RWPE2 (cell line): ENCODE measurements around the gene VPS41.

Source experiments
- ATAC-seq: fragments of 200-7000 bp; cut with Tn5 transposase; 3 replicates; pipeline ENCODE4 v1.9.1; 2021; ENCODE audit warnings: low read depth
- DNase-seq: peaks from one replicate; pipeline ENCODE4 v3.0.0-alpha.2; 2020; ENCODE audit warnings: low spot score
- H3K27ac ChIP-seq: fragments of 450-650 bp; 2 replicates; pipeline ENCODE4 v1.5.1; 2017; ENCODE audit warnings: mild to moderate bottlenecking; ENCODE audit not compliant: poor library complexity, severe bottlenecking
- H3K27me3 ChIP-seq: fragments of 250-450 bp; sonication (Bioruptor Pico); 2 replicates; pipeline ENCODE4 v1.5.1; 2021; ENCODE audit warnings: mild to moderate bottlenecking, moderate library complexity; ENCODE audit not compliant: insufficient read depth, poor library complexity, severe bottlenecking
- H3K36me3 ChIP-seq: fragments of 250-450 bp; sonication (Bioruptor Pico); 2 replicates; pipeline ENCODE4 v1.5.1; 2020; ENCODE audit warnings: low read depth, mild to moderate bottlenecking, moderate library complexity
- H3K4me1 ChIP-seq: fragments of 250-450 bp; sonication (Bioruptor Pico); 2 replicates; pipeline ENCODE4 v1.5.1; 2021; ENCODE audit warnings: mild to moderate bottlenecking, moderate library complexity; ENCODE audit not compliant: insufficient read depth, poor library complexity, severe bottlenecking
- H3K4me3 ChIP-seq: fragments of 250-450 bp; sonication (Bioruptor Pico); 2 replicates; pipeline ENCODE4 v1.5.1; 2021; ENCODE audit warnings: mild to moderate bottlenecking, moderate library complexity; ENCODE audit not compliant: severe bottlenecking
- H3K9me3 ChIP-seq: fragments of 250-450 bp; sonication (Bioruptor Pico); 2 replicates; pipeline ENCODE4 v1.5.1; 2021; ENCODE audit warnings: mild to moderate bottlenecking, moderate library complexity; ENCODE audit not compliant: severe bottlenecking
- CTCF ChIP-seq: fragments of 450-650 bp; IDR thresholded peaks from one replicate; pipeline ENCODE4 v1.5.1; 2017; ENCODE audit warnings: mild to moderate bottlenecking, moderate library complexity; ENCODE audit not compliant: poor library complexity, severe bottlenecking

The VPS41 gene

DNA sequence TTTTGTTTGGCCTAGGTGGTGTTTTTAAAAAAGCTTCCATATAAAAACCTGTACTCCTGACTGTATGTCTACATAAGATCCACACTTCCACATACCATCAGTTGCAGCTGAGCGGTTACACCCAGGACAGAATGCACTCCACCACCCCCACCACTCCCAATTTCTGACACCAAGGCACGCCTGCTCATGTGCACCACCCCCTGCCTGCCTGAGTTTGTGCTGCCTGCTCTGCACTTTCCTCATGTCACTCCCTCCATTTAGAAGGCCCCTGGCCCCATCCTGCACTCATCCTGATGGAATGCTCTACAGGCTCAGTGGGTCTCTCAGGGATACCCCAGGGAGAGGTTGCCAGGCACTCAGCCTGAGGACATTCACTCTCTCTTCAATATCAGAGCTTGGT is 6.5 kb downstream of the VPS41 start:
- Histone ChIP-seq H3K27me3 (no peaks in the 10 kb centered on the region), H3K4me1 (no peaks in the 10 kb centered on the region), H3K4me3 (no peak overlapping the region), H3K9me3 (no peaks in the 10 kb centered on the region), H3K27ac (no peak overlapping the region), H3K36me3 (no peaks in the 10 kb centered on the region; the same call in 1 of the 2 replicates)
- ATAC-seq (no peak), DNase-seq (no peak)
- no peak for TF ChIP-seq CTCF

DNA sequence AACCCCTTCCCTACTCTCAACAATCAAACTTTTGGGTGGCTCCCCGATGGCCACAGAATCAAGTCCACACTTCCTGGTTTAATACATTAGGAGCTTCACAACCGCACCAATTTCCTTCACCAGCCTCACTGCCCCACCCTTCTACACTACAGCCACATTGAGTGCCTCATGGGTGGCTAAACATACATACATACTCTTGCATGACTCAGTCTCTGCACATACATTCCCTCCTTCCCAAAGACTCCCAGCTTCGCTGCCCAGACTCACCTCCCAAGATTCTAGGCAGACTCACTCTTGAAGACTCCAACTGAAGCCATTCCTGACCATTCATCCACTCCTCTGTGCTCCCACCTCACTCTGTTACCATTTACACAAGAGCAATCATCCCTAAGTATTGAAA is 15.9 kb downstream of the VPS41 start:
- Histone ChIP-seq H3K4me1 (no peaks in the 10 kb centered on the region), H3K27ac (no peak overlapping the region), H3K9me3 (peaks cover 3% of the 10 kb centered on the region), H3K27me3 (no peaks in the 10 kb centered on the region), H3K36me3 (peaks cover 11% of the 10 kb centered on the region), H3K4me3 (no peak overlapping the region)
- DNase-seq (no peak), ATAC-seq (peak; percentile 94)
- no peak for TF ChIP-seq CTCF

- Histone ChIP-seq H3K4me3 (no peak overlapping the region), H3K36me3 (no peaks in the 10 kb centered on the region; the same call in 1 of the 2 replicates), H3K4me1 (no peaks in the 10 kb centered on the region), H3K9me3 (peaks cover 3% of the 10 kb centered on the region), H3K27ac (no peak overlapping the region), H3K27me3 (no peaks in the 10 kb centered on the region)
- TF ChIP-seq CTCF, result no peak
- ATAC-seq (no peak), DNase-seq (no peak)
Measured at GRCh38 chr7:38890597-38890996, 18.4 kb downstream of the VPS41 start.

DNA sequence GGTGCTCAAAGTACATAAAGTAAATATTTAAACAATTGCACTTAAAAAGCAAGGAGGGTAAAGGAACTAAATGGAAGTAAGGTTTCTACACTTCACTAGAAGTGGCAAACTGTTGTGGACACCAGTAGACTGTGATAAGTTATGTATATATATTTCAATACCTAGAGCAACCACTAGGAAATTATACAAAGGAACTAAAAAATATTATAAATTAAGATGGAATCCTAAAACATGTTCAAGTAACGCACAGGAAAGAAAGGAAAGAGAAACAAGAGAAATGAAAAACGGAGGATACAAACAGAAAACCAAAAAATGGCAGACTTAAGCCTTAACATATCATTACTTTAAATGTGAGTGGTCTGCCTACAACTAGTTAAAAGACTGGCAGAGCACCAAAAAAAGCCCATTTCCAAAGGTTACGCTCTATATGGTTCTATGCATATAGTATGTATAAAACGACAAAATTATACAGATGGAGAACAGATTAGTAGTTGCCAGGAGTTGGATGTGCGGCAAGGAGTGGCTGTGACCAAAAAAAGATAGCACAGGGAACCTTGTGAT is 19.0 kb downstream of the VPS41 start:
- Histone ChIP-seq H3K9me3 (peaks cover 3% of the 10 kb centered on the region), H3K4me3 (no peak overlapping the region), H3K27me3 (no peaks in the 10 kb centered on the region), H3K4me1 (no peaks in the 10 kb centered on the region), H3K36me3 (no peaks in the 10 kb centered on the region; the same call in 1 of the 2 replicates), H3K27ac (no peak overlapping the region)
- DNase-seq (no peak), ATAC-seq (no peak)
- peak; percentile 8 for TF ChIP-seq CTCF

DNA sequence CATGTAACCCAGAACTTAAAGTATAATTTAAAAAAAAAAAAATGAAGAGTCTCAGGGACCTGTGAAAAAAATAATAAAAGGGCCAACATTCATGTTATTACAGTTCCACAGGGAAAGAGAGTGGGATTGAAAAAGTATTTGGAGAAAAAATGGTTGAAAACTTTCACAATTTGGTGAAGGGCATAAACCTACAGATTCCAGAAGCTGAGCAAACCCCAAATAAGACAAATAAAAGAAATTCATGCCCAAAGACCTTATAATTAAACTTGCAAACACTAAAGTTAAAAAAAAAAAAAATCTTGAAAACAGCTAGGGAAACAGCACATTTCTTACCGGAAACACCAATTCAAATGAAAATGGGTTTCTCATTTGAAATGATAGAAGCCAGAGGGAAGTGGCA is 19.9 kb downstream of the VPS41 start:
- DNase-seq, result no peak
- peaks cover 3% of the 10 kb centered on the region for H3K9me3 ChIP-seq
- ATAC-seq, result no peak
- no peaks in the 10 kb centered on the region for H3K4me1 ChIP-seq
- no peak overlapping the region for H3K27ac ChIP-seq
- no peaks in the 10 kb centered on the region for H3K27me3 ChIP-seq
- TF ChIP-seq CTCF, result no peak
- no peak overlapping the region for H3K4me3 ChIP-seq
- no peaks in the 10 kb centered on the region; the same call in 1 of the 2 replicates for H3K36me3 ChIP-seq
